NB4 (cell line): Measurements from ENCODE around the gene MEN1.

Source experiments
- MYC ChIP-seq: IDR thresholded peaks from 2 replicates; pipeline ENCODE4 v1.6.1; 2011; ENCODE audit warnings: low read depth, low read length
- POLR2A ChIP-seq: IDR thresholded peaks from 2 replicates; pipeline ENCODE4 v1.6.1; 2011; ENCODE audit warnings: mild to moderate bottlenecking; ENCODE audit not compliant: insufficient read length; ENCODE audit errors: extremely low read depth
- TF ChIP-seq, protein P1 (sequence below): IDR thresholded peaks from one replicate; pipeline ENCODE4 v1.5.1; 2012; ENCODE audit warnings: low read depth, low read length

DNA sequence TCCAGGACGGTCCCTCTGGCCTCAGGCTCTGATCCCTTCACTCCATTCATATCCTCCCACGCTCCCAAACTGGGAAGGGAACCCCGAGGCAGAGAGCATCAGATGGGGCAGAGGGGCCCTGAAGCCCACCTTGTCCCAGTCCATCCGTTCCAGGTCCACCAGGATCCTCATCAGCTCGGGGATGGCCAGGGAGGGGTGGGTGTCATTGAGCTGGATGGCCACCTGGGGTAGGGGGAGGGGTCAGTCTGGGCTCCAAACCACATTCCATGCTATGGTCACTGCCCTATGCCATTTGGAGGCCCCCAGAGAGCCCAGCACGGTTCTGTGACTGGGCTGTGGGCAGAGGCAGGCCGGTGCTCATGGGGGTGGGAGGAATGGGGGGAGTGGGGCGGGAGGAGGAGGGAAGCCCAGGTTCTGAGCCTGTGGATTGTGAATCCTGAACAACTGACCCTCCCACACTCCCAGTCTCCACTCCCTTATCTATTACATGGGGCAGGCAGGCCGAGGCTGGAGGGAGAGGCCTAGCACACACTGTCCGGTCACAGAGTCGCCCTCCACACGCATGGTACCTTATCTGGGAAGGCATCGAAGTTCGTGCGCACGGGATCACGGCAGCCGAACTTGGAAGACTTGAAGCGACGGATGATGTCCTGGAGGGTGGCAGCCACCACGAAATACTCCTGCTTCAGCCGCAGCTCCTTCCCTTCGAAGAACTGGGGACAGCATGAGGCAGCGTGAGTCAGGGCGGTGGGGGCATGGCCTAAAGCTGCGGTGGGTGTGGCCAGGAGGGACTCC, 56.0 kb downstream of the MEN1 start:
- TF ChIP-seq, protein P1, sequence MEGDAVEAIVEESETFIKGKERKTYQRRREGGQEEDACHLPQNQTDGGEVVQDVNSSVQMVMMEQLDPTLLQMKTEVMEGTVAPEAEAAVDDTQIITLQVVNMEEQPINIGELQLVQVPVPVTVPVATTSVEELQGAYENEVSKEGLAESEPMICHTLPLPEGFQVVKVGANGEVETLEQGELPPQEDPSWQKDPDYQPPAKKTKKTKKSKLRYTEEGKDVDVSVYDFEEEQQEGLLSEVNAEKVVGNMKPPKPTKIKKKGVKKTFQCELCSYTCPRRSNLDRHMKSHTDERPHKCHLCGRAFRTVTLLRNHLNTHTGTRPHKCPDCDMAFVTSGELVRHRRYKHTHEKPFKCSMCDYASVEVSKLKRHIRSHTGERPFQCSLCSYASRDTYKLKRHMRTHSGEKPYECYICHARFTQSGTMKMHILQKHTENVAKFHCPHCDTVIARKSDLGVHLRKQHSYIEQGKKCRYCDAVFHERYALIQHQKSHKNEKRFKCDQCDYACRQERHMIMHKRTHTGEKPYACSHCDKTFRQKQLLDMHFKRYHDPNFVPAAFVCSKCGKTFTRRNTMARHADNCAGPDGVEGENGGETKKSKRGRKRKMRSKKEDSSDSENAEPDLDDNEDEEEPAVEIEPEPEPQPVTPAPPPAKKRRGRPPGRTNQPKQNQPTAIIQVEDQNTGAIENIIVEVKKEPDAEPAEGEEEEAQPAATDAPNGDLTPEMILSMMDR: no peak
- no peak for TF ChIP-seq MYC
- TF ChIP-seq POLR2A: no peak
